ENCODE data around the gene PPP1R13L.

DNA sequence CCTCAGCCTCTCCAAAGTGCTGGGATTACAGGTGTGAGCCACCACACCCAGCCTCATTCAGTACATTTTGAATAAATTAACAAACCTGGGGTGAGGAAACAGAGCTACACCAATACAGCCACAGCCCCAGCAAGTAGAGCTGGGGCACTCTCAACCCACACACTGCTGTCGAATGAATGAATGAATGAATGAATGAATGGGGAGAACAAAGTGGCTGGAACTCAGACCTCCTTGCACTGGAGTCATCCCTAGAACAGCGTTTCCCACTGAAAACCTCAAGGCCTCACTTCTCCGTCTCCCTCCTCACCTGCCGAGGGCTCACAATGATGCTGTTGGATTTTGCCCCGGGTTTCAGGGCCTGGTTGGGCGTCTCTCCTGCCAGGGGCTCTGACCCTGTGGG lies 16.0 kb upstream of the PPP1R13L start:
- TF ChIP-seq, protein P1, sequence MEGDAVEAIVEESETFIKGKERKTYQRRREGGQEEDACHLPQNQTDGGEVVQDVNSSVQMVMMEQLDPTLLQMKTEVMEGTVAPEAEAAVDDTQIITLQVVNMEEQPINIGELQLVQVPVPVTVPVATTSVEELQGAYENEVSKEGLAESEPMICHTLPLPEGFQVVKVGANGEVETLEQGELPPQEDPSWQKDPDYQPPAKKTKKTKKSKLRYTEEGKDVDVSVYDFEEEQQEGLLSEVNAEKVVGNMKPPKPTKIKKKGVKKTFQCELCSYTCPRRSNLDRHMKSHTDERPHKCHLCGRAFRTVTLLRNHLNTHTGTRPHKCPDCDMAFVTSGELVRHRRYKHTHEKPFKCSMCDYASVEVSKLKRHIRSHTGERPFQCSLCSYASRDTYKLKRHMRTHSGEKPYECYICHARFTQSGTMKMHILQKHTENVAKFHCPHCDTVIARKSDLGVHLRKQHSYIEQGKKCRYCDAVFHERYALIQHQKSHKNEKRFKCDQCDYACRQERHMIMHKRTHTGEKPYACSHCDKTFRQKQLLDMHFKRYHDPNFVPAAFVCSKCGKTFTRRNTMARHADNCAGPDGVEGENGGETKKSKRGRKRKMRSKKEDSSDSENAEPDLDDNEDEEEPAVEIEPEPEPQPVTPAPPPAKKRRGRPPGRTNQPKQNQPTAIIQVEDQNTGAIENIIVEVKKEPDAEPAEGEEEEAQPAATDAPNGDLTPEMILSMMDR (IDR thresholded peaks at IDR 0.05; ENCODE audit: insufficient read depth, low read depth, low read length), result no peak
- no peak for TF ChIP-seq EZH2 (IDR thresholded peaks at IDR 0.05; ENCODE audit: insufficient read depth, low read length)

Measured in astrocyte (in vitro differentiated cells and primary cell).